Keratinocyte (primary cell): ENCODE measurements around the gene CAND1. TPM values are rescaled to one million over a fixed set of nuclear protein-coding genes. Genes with fewer than 3 reads are reported as not detected.

Source experiments
- DNase-seq: peaks from one replicate; pipeline ENCODE4 v3.0.0-alpha.2; 2011; ENCODE audit warnings: low read depth, missing footprints, low spot score
- FAIRE-seq: peaks from 2 replicates; lab custom pipeline; 2011; peaks lifted over from hg19 to GRCh38; lab: Jason Lieb, UNC
- H2AFZ ChIP-seq: 2 replicates; pipeline ENCODE4 v1.6.0; 2012; ENCODE audit warnings: low read length, control low read depth, inconsistent platforms; ENCODE audit not compliant: control insufficient read depth
- H3K27ac ChIP-seq: 2 replicates; pipeline ENCODE4 v1.5.1; 2011; ENCODE audit warnings: low read length; ENCODE audit not compliant: control insufficient read depth, insufficient read depth
- H3K27me3 ChIP-seq: 3 replicates; pipeline ENCODE4 v1.6.0; 2011; ENCODE audit warnings: low read length; ENCODE audit not compliant: control insufficient read depth, insufficient read depth; ENCODE audit errors: extremely low read depth
- H3K36me3 ChIP-seq, 2 experiments: 2 replicates in 1 of 2; 3 replicates in 1 of 2; pipeline ENCODE4 v1.5.1; 2011; ENCODE audit warnings: low read length in 2 of 2, mild to moderate bottlenecking in 1 of 2; ENCODE audit not compliant: control insufficient read depth in 2 of 2, insufficient read depth in 2 of 2; ENCODE audit errors: extremely low read depth in 1 of 2
- H3K4me1 ChIP-seq: 3 replicates; pipeline ENCODE4 v1.5.1; 2011; ENCODE audit warnings: low read length; ENCODE audit not compliant: control insufficient read depth, insufficient read depth; ENCODE audit errors: extremely low read depth
- H3K4me2 ChIP-seq: 3 replicates; pipeline ENCODE4 v1.6.0; 2011; ENCODE audit warnings: low read depth, low read length; ENCODE audit not compliant: control insufficient read depth, insufficient read depth; ENCODE audit errors: extremely low read depth
- H3K4me3 ChIP-seq, 3 experiments: fragments of 200-600 bp in 1 of 3; sonication (generic) in 1 of 3; 2 replicates in 2 of 3; 3 replicates in 1 of 3; pipeline ENCODE4 v1.5.1; 2011 to 2016; ENCODE audit warnings: low read length in 3 of 3, mild to moderate bottlenecking in 3 of 3, control low read depth in 2 of 3, inconsistent platforms in 1 of 3, low read depth in 1 of 3, mixed read lengths in 1 of 3, mixed run types in 1 of 3, moderate library complexity in 1 of 3; ENCODE audit not compliant: control insufficient read depth in 2 of 3, insufficient read depth in 2 of 3; ENCODE audit errors: extremely low read depth in 1 of 3
- H3K79me2 ChIP-seq: 2 replicates; pipeline ENCODE4 v1.6.0; 2012; ENCODE audit warnings: low read length; ENCODE audit not compliant: control insufficient read depth, insufficient read depth
- H3K9ac ChIP-seq: 3 replicates; pipeline ENCODE4 v1.6.0; 2011; ENCODE audit warnings: low read length; ENCODE audit not compliant: control insufficient read depth, insufficient read depth; ENCODE audit errors: extremely low read depth
- H3K9me1 ChIP-seq: 3 replicates; pipeline ENCODE4 v1.6.0; 2011; ENCODE audit warnings: low read length; ENCODE audit not compliant: control insufficient read depth, insufficient read depth; ENCODE audit errors: extremely low read depth
- H3K9me3 ChIP-seq: 2 replicates; pipeline ENCODE4 v1.5.1; 2012; ENCODE audit warnings: low read depth, low read length; ENCODE audit not compliant: control insufficient read depth
- H4K20me1 ChIP-seq: 3 replicates; pipeline ENCODE4 v1.6.0; 2011; ENCODE audit warnings: low read length; ENCODE audit not compliant: control insufficient read depth, insufficient read depth; ENCODE audit errors: extremely low read depth
- CTCF ChIP-seq, 3 experiments: IDR thresholded peaks in 1 of 3; conservative IDR thresholded peaks in 1 of 3; optimal IDR thresholded peaks in 1 of 3; 2 replicates in 2 of 3; 3 replicates in 1 of 3; pipeline versions ENCODE3 to v1.5.1; 2011; ENCODE audit warnings: low read length in 3 of 3, mild to moderate bottlenecking in 3 of 3, moderate library complexity in 2 of 3, control low read depth in 1 of 3, inconsistent platforms in 1 of 3; ENCODE audit not compliant: insufficient read depth in 2 of 3; ENCODE audit errors: extremely low read depth in 1 of 3
- EZH2 ChIP-seq: IDR thresholded peaks from one replicate; pipeline ENCODE4 v1.6.1; 2012; ENCODE audit warnings: inconsistent platforms, mild to moderate bottlenecking, low read length, moderate library complexity
- dilution Hi-C: fragments of 300-500 bp; cut with MboI; formaldehyde crosslinking; loops from one replicate; pipeline ENCODE4 v1.7.0; 2020; ENCODE audit warnings: low sequenced_read_pairs; ENCODE audit not compliant: extremely low pct_ligation_motif_present
- polyA plus RNA-seq, 5 experiments: library from polyadenylated mRNA; depleted of rRNA in 3 of 5; stranded (reverse) in 3 of 5; stranded (forward) in 1 of 5; unstranded in 1 of 5; fragments of >200 nt; gene quantifications; 1 replicate in 1 of 5; 2 replicates in 3 of 5; 3 replicates in 1 of 5; pipeline versions ENCODE4 v1.2.1 to v1.2.3, GENCODE V29; 2011 to 2012; ENCODE audit warnings: missing spikeins in 2 of 5, low read depth in 1 of 5, low replicate concordance in 1 of 5

Gene CAND1
- polyA plus RNA-seq, 1 donor (not counting 4 experiments of a cell fraction or from before 2014, with no cell fraction given) = 121 TPM

GRCh38 chr12:67322580-67322979 is 53.4 kb downstream of the CAND1 start:
- TF ChIP-seq CTCF (optimal IDR thresholded peaks at IDR 0.05 in 1 of 3, IDR thresholded peaks at IDR 0.05 in 1 of 3, conservative IDR thresholded peaks at IDR 0.05 in 1 of 3; ENCODE audit: extremely low read depth in 1 of 3, insufficient read depth in 2 of 3, low read length in 3 of 3) (no peak), EZH2 (no peak)
- no peak overlapping the region for H2AFZ ChIP-seq

GRCh38 chr12:67323007-67323406 is 53.8 kb downstream of the CAND1 start:
- FAIRE-seq (no peak), DNase-seq (no peak)
- Histone ChIP-seq H3K4me3 (no peak overlapping the region), H3K4me1 (no peaks in the 10 kb centered on the region), H3K79me2 (no peaks in the 10 kb centered on the region), H3K27me3 (no peaks in the 10 kb centered on the region), H3K9me3 (no peaks in the 10 kb centered on the region), H4K20me1 (no peaks in the 10 kb centered on the region), H3K4me2 (no peak overlapping the region), H3K9me1 (no peaks in the 10 kb centered on the region), H3K27ac (no peak overlapping the region), H2AFZ (no peak overlapping the region), H3K9ac (no peak overlapping the region), H3K36me3 (peaks cover 2 to 5% of the 10 kb centered on the region in 2 experiments)
- dilution Hi-C loops = no loop called here
- no peak for TF ChIP-seq CTCF (optimal IDR thresholded peaks at IDR 0.05 in 1 of 3, IDR thresholded peaks at IDR 0.05 in 1 of 3, conservative IDR thresholded peaks at IDR 0.05 in 1 of 3; ENCODE audit: extremely low read depth in 1 of 3, insufficient read depth in 2 of 3, low read length in 3 of 3)
- TF ChIP-seq EZH2 = no peak

More at GRCh38 chr12:67322580-67322979, 53.4 kb downstream of the CAND1 start:
- Histone ChIP-seq H3K4me3 (no peak overlapping the region), H3K4me1 (no peaks in the 10 kb centered on the region), H3K9ac (no peak overlapping the region), H3K36me3 (peaks cover 2 to 5% of the 10 kb centered on the region in 2 experiments), H3K9me3 (no peaks in the 10 kb centered on the region), H3K79me2 (no peaks in the 10 kb centered on the region), H3K27ac (no peak overlapping the region), H4K20me1 (no peaks in the 10 kb centered on the region), H3K4me2 (no peak overlapping the region), H3K27me3 (no peaks in the 10 kb centered on the region), H3K9me1 (no peaks in the 10 kb centered on the region)
- FAIRE-seq (no peak), DNase-seq (no peak)
- dilution Hi-C loops = no loop called here
